Calu3 (cell line): ENCODE measurements around the gene CFAP300. TPM values are rescaled to one million over a fixed set of nuclear protein-coding genes. Genes with fewer than 3 reads are reported as not detected.

Experiments used
- BruUV-seq: library from RNA; stranded (reverse); fragments of 400-500 nt; replicated peaks from 2 replicates; lab custom pipeline; 2021; lab: Mats Ljungman, UMichigan
- CTCF ChIA-PET: fragments of 300-600 bp; sonication (Branson Sonifier 250); formaldehyde crosslinking; loops from one replicate; lab custom pipeline; 2022; ENCODE audit warnings: antibody characterized with exemption; lab: Charles Lee
- DNase-seq: peaks from one replicate; pipeline ENCODE4 v3.0.0; 2022
- H3K27ac Mint-ChIP-seq: one replicate; pipeline ENCODE4 v1.8.0; 2022; ENCODE audit warnings: mixed read lengths; ENCODE audit not compliant: unreplicated experiment
- H3K27me3 Mint-ChIP-seq: one replicate; pipeline ENCODE4 v1.8.0; 2022; ENCODE audit warnings: mixed read lengths; ENCODE audit not compliant: unreplicated experiment
- H3K36me3 Mint-ChIP-seq: one replicate; pipeline ENCODE4 v1.8.0; 2022; ENCODE audit warnings: mild to moderate bottlenecking, moderate library complexity, mixed read lengths; ENCODE audit not compliant: insufficient read depth, unreplicated experiment
- H3K4me1 Mint-ChIP-seq: one replicate; pipeline ENCODE4 v1.8.0; 2022; ENCODE audit warnings: mild to moderate bottlenecking, low read depth, mixed read lengths; ENCODE audit not compliant: unreplicated experiment
- H3K4me3 Mint-ChIP-seq: one replicate; pipeline ENCODE4 v1.8.0; 2022; ENCODE audit warnings: mild to moderate bottlenecking, low read depth, moderate library complexity, mixed read lengths; ENCODE audit not compliant: unreplicated experiment
- H3K9me3 Mint-ChIP-seq: one replicate; pipeline ENCODE4 v1.8.0; 2022; ENCODE audit warnings: low read depth, mixed read lengths; ENCODE audit not compliant: unreplicated experiment
- CTCF ChIP-seq: fragments of 200-600 bp; IDR thresholded peaks from one replicate; pipeline ENCODE4 v1.8.0; 2022; ENCODE audit warnings: antibody characterized with exemption; ENCODE audit not compliant: unreplicated experiment
- intact Hi-C: fragments of 100-400 bp; cut with micrococcal nuclease; formaldehyde crosslinking; loops from one replicate; pipeline ENCODE4 v1.10.0; 2022; ENCODE audit not compliant: unreplicated experiment
- total RNA-seq: library from RNA; stranded (reverse); gene quantifications from 2 replicates; pipeline ENCODE4 v1.2.3, GENCODE V29; 2022

CFAP300 gene
- total RNA-seq, 1 experiment from 2014 or later: 2.9 TPM

- Mint-ChIP-seq H3K27me3 (no peaks in the 10 kb centered on the region), H3K9me3 (peaks cover 5% of the 10 kb centered on the region), H3K36me3 (no peaks in the 10 kb centered on the region), H3K27ac (no peak overlapping the region), H3K4me1 (no peaks in the 10 kb centered on the region), H3K4me3 (no peak overlapping the region)
- no peak for DNase-seq
- no TSS peak for BruUV-seq
- CTCF ChIA-PET: no interaction called here
- no peak for TF ChIP-seq CTCF
- intact Hi-C loops: no loop called here
These were observed 10.5 kb upstream of the CFAP300 start for GRCh38 chr11:102036757-102037156.

GRCh38 chr11:102046841-102047240 lies 396 bp upstream of the CFAP300 start:
- no peak for DNase-seq
- BruUV-seq: no TSS peak
- Mint-ChIP-seq H3K36me3 (peaks cover 9% of the 10 kb centered on the region), H3K27ac (peak overlapping the region; percentile 89), H3K4me1 (no peaks in the 10 kb centered on the region), H3K27me3 (no peaks in the 10 kb centered on the region), H3K4me3 (peak overlapping the region; percentile 97), H3K9me3 (no peaks in the 10 kb centered on the region)
- TF ChIP-seq CTCF: no peak
- CTCF ChIA-PET: interaction anchor here (1.4 kb wide), 1 partner anchor 40 kb away, joined by 3 read pairs; no protein-coding TSS in a partner anchor
- intact Hi-C loops: no loop called here

- Mint-ChIP-seq H3K4me1 (peaks cover 6% of the 10 kb centered on the region), H3K9me3 (no peaks in the 10 kb centered on the region), H3K36me3 (peaks cover 9% of the 10 kb centered on the region), H3K4me3 (no peak overlapping the region), H3K27ac (no peak overlapping the region), H3K27me3 (no peaks in the 10 kb centered on the region)
- no peak for DNase-seq
- TF ChIP-seq CTCF: no peak
- intact Hi-C loops: no loop called here
- CTCF ChIA-PET: no interaction called here
- BruUV-seq: no TSS peak
These were observed 3.8 kb downstream of the CFAP300 start for GRCh38 chr11:102050927-102051575.

GRCh38 chr11:102061276-102061675 lies 14.0 kb downstream of the CFAP300 start:
- no peaks in the 10 kb centered on the region for H3K27me3 Mint-ChIP-seq
- peaks cover 3% of the 10 kb centered on the region for H3K9me3 Mint-ChIP-seq
- no TSS peak for BruUV-seq
- no peaks in the 10 kb centered on the region for H3K36me3 Mint-ChIP-seq
- DNase-seq: no peak
- no peak for TF ChIP-seq CTCF
- no peak overlapping the region for H3K27ac Mint-ChIP-seq
- no peaks in the 10 kb centered on the region for H3K4me1 Mint-ChIP-seq
- H3K4me3 Mint-ChIP-seq: no peak overlapping the region
- CTCF ChIA-PET: no interaction called here
- intact Hi-C loops: no loop called here
